H1 (cell line): ENCODE data around the gene PXK. TPM values are rescaled to one million over a fixed set of nuclear protein-coding genes. Genes with fewer than 3 reads are reported as not detected.

Experiments
- CTCF ChIA-PET: fragments of 300-600 bp; sonication (Branson Sonifier 250); formaldehyde crosslinking; loops from one replicate; lab custom pipeline; 2021; ENCODE audit not compliant: partially characterized antibody; lab: Charles Lee
- POLR2A ChIA-PET: fragments of 300-600 bp; sonication (Branson Sonifier 250); formaldehyde crosslinking; loops from one replicate; lab custom pipeline; 2021; ENCODE audit warnings: inconsistent platforms; ENCODE audit not compliant: partially characterized antibody; lab: Charles Lee
- DNase-seq, 2 experiments: peaks; one replicate each; pipeline versions ENCODE4 v3.0.0 to v3.0.0-alpha.2; 2010 to 2022; ENCODE audit warnings: low spot score in 2 of 2, low read depth in 1 of 2, mixed read lengths in 1 of 2
- FAIRE-seq: peaks from 2 replicates; lab custom pipeline; 2011; peaks lifted over from hg19 to GRCh38; lab: Jason Lieb, UNC
- H2AFZ ChIP-seq: 2 replicates; pipeline ENCODE4 v1.8.1; 2012; ENCODE audit warnings: low read length, inconsistent platforms
- H2AK5ac ChIP-seq: 2 replicates; pipeline ENCODE4 v1.6.1; 2013; ENCODE audit warnings: low read depth, low read length
- H2BK120ac ChIP-seq: replicated peaks from 2 replicates; pipeline ENCODE3; 2013; ENCODE audit warnings: low read depth, low read length, inconsistent platforms
- H2BK12ac ChIP-seq: 2 replicates; pipeline ENCODE4 v1.6.1; 2013; ENCODE audit warnings: low read depth, low read length
- H2BK15ac ChIP-seq: 2 replicates; pipeline ENCODE4 v1.6.1; 2013; ENCODE audit warnings: low read length
- H2BK20ac ChIP-seq: 2 replicates; pipeline ENCODE4 v1.6.1; 2013; ENCODE audit warnings: low read length
- H2BK5ac ChIP-seq: 2 replicates; pipeline ENCODE4 v1.6.1; 2013; ENCODE audit warnings: low read depth, low read length
- H3K14ac ChIP-seq: 2 replicates; pipeline ENCODE4 v1.6.1; 2013; ENCODE audit warnings: inconsistent platforms; ENCODE audit not compliant: insufficient read length
- H3K18ac ChIP-seq: 2 replicates; pipeline ENCODE4 v1.6.1; 2013; ENCODE audit warnings: low read length; ENCODE audit errors: extremely low read depth
- H3K23ac ChIP-seq: 2 replicates; pipeline ENCODE4 v1.6.1; 2013; ENCODE audit warnings: inconsistent platforms; ENCODE audit not compliant: insufficient read length
- H3K23me2 ChIP-seq: 2 replicates; pipeline ENCODE4 v1.6.1; 2013; ENCODE audit warnings: low read depth, low read length
- H3K27ac ChIP-seq: 2 replicates; pipeline ENCODE4 v1.6.1; 2011; ENCODE audit warnings: low read depth, low read length, inconsistent platforms
- H3K27me3 ChIP-seq, 4 experiments: replicated peaks in 1 of 4; 1 replicate in 1 of 4; 2 replicates in 3 of 4; pipeline versions ENCODE4 v1.6.1 to v1.8.1; 2011 to 2013; ENCODE audit warnings: low read length in 3 of 4, mild to moderate bottlenecking in 3 of 4, inconsistent platforms in 2 of 4, mixed read lengths in 2 of 4, moderate library complexity in 1 of 4; ENCODE audit not compliant: control insufficient read depth in 3 of 4, insufficient read depth in 3 of 4; ENCODE audit errors: extremely low read depth in 1 of 4
- H3K36me3 ChIP-seq, 4 experiments: 2 replicates each; pipeline versions ENCODE4 v1.6.1 to v1.8.1; 2011 to 2013; ENCODE audit warnings: mild to moderate bottlenecking in 4 of 4, low read length in 3 of 4, moderate library complexity in 2 of 4, control low read depth in 1 of 4, inconsistent platforms in 1 of 4; ENCODE audit not compliant: insufficient read depth in 4 of 4, control insufficient read depth in 2 of 4
- H3K4ac ChIP-seq: replicated peaks from 2 replicates; pipeline ENCODE3; 2013; ENCODE audit warnings: low read length, low read depth, mixed read lengths, inconsistent platforms; ENCODE audit not compliant: insufficient read length
- H3K4me1 ChIP-seq, 4 experiments: replicated peaks in 1 of 4; 1 replicate in 1 of 4; 2 replicates in 3 of 4; pipeline versions ENCODE4 v1.6.1 to v1.8.1; 2011 to 2013; ENCODE audit warnings: low read length in 3 of 4, inconsistent platforms in 2 of 4, mixed read lengths in 1 of 4; ENCODE audit not compliant: insufficient read depth in 4 of 4, control insufficient read depth in 3 of 4
- H3K4me2 ChIP-seq, 2 experiments: 2 replicates each; pipeline versions ENCODE4 v1.6.1 to v1.8.1; 2011 to 2013; ENCODE audit warnings: low read depth in 2 of 2, low read length in 2 of 2, control low read depth in 1 of 2, inconsistent platforms in 1 of 2, mild to moderate bottlenecking in 1 of 2; ENCODE audit not compliant: insufficient read depth in 1 of 2
- H3K4me3 ChIP-seq, 4 experiments: fragments of 200-600, 300-600 bp in 1 of 4; sonication (generic), shearing (Covaris generic), sonication (Bioruptor Twin) in 1 of 4; 2 replicates each; pipeline versions ENCODE4 v1.5.1 to v1.8.1; 2011 to 2016; ENCODE audit warnings: low read length in 4 of 4, low read depth in 3 of 4, control low read depth in 2 of 4, inconsistent platforms in 2 of 4, mild to moderate bottlenecking in 2 of 4, mixed read lengths in 1 of 4, moderate library complexity in 1 of 4; ENCODE audit not compliant: insufficient read depth in 2 of 4; ENCODE audit errors: extremely low read depth in 1 of 4
- H3K56ac ChIP-seq: replicated peaks from 2 replicates; pipeline ENCODE3; 2013; ENCODE audit warnings: low read depth, mild to moderate bottlenecking, mixed read lengths, low read length, inconsistent platforms; ENCODE audit not compliant: insufficient read length
- H3K79me1 ChIP-seq: 2 replicates; pipeline ENCODE4 v1.6.1; 2013; ENCODE audit warnings: low read depth, low read length, control low read depth
- H3K79me2 ChIP-seq, 2 experiments: 2 replicates each; pipeline versions ENCODE4 v1.6.1 to v1.8.1; 2012 to 2013; ENCODE audit warnings: low read length in 2 of 2, mild to moderate bottlenecking in 2 of 2, inconsistent platforms in 1 of 2; ENCODE audit not compliant: insufficient read depth in 2 of 2, control insufficient read depth in 1 of 2
- H3K9ac ChIP-seq, 4 experiments: replicated peaks in 1 of 4; 1 replicate in 1 of 4; 2 replicates in 3 of 4; pipeline versions ENCODE4 v1.6.1 to v1.8.1; 2011 to 2013; ENCODE audit warnings: low read depth in 3 of 4, low read length in 3 of 4, control low read depth in 2 of 4, mild to moderate bottlenecking in 2 of 4, moderate library complexity in 2 of 4, inconsistent platforms in 1 of 4; ENCODE audit errors: extremely low read depth in 1 of 4
- H3K9me3 ChIP-seq, 2 experiments: 2 replicates each; pipeline versions ENCODE4 v1.6.1 to v1.8.1; 2012 to 2013; ENCODE audit warnings: mild to moderate bottlenecking in 2 of 2, moderate library complexity in 2 of 2, control low read depth in 1 of 2, inconsistent platforms in 1 of 2, low read depth in 1 of 2, low read length in 1 of 2, mixed read lengths in 1 of 2; ENCODE audit not compliant: insufficient read depth in 2 of 2
- H4K20me1 ChIP-seq, 2 experiments: replicated peaks in 1 of 2; 2 replicates each; pipeline versions ENCODE3 to v1.8.1; 2011 to 2013; ENCODE audit warnings: inconsistent platforms in 2 of 2, low read length in 2 of 2, mild to moderate bottlenecking in 1 of 2; ENCODE audit not compliant: insufficient read depth in 2 of 2, control insufficient read depth in 1 of 2
- H4K5ac ChIP-seq: 2 replicates; pipeline ENCODE4 v1.6.1; 2013; ENCODE audit warnings: low read length, low read depth, mixed read lengths, inconsistent platforms; ENCODE audit not compliant: insufficient read length
- H4K8ac ChIP-seq: 2 replicates; pipeline ENCODE4 v1.8.0; 2013; ENCODE audit warnings: mild to moderate bottlenecking, moderate library complexity, low read length, inconsistent platforms; ENCODE audit not compliant: insufficient read depth; ENCODE audit errors: extremely low read depth
- H4K91ac ChIP-seq: replicated peaks from 2 replicates; pipeline ENCODE3; 2013; ENCODE audit warnings: low read length, mixed read lengths, inconsistent platforms; ENCODE audit not compliant: insufficient read length
- RXRA ChIP-seq: IDR thresholded peaks from 2 replicates; pipeline ENCODE4 v1.6.1; 2011; ENCODE audit warnings: low read depth, mild to moderate bottlenecking, low read length, moderate library complexity; ENCODE audit not compliant: insufficient read depth
- WGBS, 2 experiments: shearing (Covaris generic) in 1 of 2; methylation state at CpG; one replicate each; pipeline versions ENCODE4 v1.1.6 to v1.1.7; 2013 to 2015; ENCODE audit warnings: low lambda C conversion rate in 2 of 2, mixed read lengths in 2 of 2, inconsistent platforms in 1 of 2, low coverage in 1 of 2, missing lambda C conversion rate in 1 of 2; ENCODE audit not compliant: insufficient replicate concordance in 2 of 2, insufficient coverage in 1 of 2, insufficient read length in 1 of 2; ENCODE audit errors: extremely low coverage in 1 of 2, missing lambda C conversion rate in 1 of 2; 5-methylcytosine and 5-hydroxymethylcytosine counted together
- polyA plus RNA-seq, 7 experiments: library from polyadenylated mRNA; depleted of rRNA in 3 of 7; stranded (reverse) in 5 of 7; unstranded in 2 of 7; fragments of >200 nt in 5 of 7; fragments of 200-250 nt in 2 of 7; gene quantifications; 1 replicate in 5 of 7; 2 replicates in 1 of 7; 4 replicates in 1 of 7; pipeline versions ENCODE4 v1.2.1 to v1.2.3, GENCODE V29; 2011 to 2013; ENCODE audit warnings: missing spikeins in 2 of 7, mixed read lengths in 2 of 7
- total RNA-seq: library from RNA; stranded (reverse); fragmentation: NEBNext Ultra II Directional; extraction: Animal tissue kit (Norgen Biotek cat#: 25700); gene quantifications from 2 replicates; pipeline ENCODE4 v1.2.1, GENCODE V29; 2021

The PXK gene
- total and polyA plus RNA-seq, 2 of the 8 experiments (the other 6 are each of a cell fraction or from before 2014, with no cell fraction given): 3.5 to 7.1 TPM

DNA sequence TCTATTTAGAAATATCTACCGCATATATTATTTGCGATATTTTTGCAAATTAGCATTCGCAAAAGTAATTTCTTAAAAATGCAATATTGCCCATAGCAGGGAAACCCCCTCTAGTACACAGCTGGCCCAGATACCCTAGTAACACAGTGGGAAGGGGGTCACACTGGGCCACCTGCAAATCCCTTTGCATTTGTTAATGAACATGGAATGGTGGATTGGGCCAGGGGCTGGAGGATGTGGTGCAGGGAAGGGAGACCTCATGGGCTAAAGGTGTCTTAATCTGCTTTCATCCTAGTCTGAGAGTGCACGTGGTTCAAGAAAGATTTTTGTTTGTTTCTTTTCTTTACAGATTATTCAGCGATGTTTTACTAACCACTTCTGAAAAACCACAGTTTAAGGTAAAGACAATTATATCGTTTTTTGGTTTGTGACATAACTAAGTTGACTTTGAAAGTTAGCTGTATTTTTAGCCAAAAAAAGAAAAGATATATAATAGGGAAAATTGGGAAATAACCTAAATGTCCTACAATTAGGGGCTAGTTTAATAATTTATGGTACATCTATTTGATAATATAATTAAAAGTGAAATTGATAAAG is 70.9 kb downstream of the PXK start:
- Histone ChIP-seq H3K4me2 (no peak overlapping the region), H3K79me2 (no peaks in the 10 kb centered on the region), H3K27ac (no peak overlapping the region), H2BK20ac (no peak overlapping the region), H4K8ac (no peak overlapping the region), H2BK12ac (no peak overlapping the region), H3K36me3 (no peaks in the 10 kb centered on the region), H2AFZ (no peak overlapping the region), H2AK5ac (no peak overlapping the region), H3K4me1 (peaks cover 0 to 6% (median 2%) of the 10 kb centered on the region in 4 experiments; a peak in 3 of 7 replicates), H3K4me3 (no peak overlapping the region), H4K5ac (no peak overlapping the region), H4K20me1 (no peaks in the 10 kb centered on the region), H3K23ac (no peak overlapping the region), H3K27me3 (no peaks in the 10 kb centered on the region), H2BK15ac (no peak overlapping the region), H2BK120ac (no peak overlapping the region), H4K91ac (no peak overlapping the region), H3K9me3 (no peaks in the 10 kb centered on the region), H3K9ac (no peak overlapping the region), H3K4ac (no peak overlapping the region), H3K23me2 (no peaks in the 10 kb centered on the region), H2BK5ac (no peak overlapping the region), H3K56ac (no peak overlapping the region), H3K18ac (no peak overlapping the region), H3K79me1 (no peaks in the 10 kb centered on the region), H3K14ac (no peak overlapping the region)
- POLR2A ChIA-PET: interaction anchor here (1.4 kb wide), 1 partner anchor 9 kb away, joined by 5 read pairs; no protein-coding TSS in a partner anchor
- FAIRE-seq (peak; percentile 69), DNase-seq (no peak)
- WGBS, 2 experiments: 64% methylated on average over 6 of the region's 6 CpGs; no CpG with 5 or more reads in 1 of the 2 experiments
- CTCF ChIA-PET: interaction anchor here (0.7 to 5.4 kb wide), 5 partner anchors 10 to 166 kb away, joined by 3 to 33 read pairs (median 4); no protein-coding TSS in a partner anchor
- no peak for TF ChIP-seq RXRA
